ENCODE results near the gene ALOX15.
"Not testable (repeated sequence)": the region's sequence is repeated elsewhere in the genome, so short reads cannot be mapped to it uniquely, and the experiment has no call there.

Gene ALOX15

DNA sequence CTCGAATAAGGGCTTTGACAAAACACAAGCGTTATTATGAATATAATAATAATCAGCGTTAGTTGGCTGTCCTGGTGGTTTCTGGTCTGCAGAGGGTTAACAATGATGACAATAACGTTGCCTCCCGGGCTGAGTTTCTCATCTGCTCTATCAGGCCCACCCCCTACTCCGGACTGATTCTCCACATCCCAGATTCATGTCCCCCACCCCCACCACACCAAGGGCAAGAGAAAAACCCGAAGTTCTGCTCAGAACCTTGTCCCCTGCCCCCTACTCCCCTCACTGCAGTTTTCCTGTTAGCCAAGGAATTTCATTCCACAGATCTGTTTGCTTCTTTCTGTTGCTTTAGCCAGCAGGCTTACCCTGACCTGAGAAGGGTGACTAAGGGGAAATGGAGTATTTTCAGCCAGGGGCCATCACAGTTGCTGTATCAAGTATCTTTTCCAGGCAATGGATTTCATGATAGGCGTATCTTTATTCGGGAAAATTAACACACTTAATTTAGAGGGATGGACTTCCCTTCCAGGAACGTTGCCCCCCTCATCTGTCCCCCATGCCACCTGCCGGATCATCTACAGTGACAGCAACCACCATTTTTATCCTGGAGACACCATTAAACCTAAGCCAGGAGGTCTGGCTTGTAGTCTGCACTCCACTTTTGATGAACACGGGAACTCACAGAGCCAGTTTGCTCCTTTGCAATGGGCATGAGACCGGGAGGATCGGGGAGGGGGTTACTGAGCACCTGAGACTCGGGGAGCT is 23.7 kb downstream of the ALOX15 start:
- no peak for DNase-seq (ENCODE audit: low spot score)

DNA sequence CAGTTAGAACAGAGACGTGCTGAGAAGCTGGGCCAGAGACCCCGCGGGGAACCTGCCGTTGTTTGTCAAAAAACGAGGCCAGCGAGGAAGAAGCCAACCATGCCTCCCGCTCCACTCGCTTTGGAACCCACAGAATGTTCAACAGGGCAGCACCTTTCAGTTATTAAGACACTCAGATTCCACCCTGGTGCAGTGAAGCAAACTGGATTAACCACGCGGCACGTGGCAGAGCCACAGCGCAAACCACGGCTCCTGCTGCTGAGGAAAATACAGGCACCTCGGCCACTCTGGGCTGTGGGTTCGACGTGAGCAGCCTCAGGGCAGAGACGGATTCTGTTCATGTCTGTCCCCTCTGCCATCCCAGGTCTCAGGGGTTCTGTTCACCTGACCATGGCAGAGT is 24.4 kb downstream of the ALOX15 start:
- no peak for DNase-seq (ENCODE audit: low spot score)

DNA sequence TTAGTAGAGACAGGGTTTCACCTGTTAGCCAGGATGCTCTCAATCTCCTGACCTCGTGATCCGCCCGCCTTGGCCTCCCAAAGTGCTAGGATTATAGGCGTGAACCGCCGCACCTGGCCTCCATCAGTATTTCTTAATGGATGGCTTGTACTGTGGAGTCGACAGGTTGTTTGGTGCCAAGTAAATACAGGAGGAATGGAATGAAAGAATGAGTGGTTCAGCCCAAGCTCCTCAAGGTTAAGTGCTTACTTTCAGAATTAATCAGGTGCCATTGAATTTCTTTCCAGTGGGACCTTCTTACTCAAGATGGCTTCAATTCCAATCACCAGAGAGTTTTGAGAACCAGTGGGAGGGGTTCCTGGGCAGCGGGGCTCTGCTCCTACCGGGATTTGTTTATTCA is 25.0 kb downstream of the ALOX15 start:
- DNase-seq (ENCODE audit: low spot score) = no peak

GRCh38 chr17:4610656-4611055 is 30.8 kb downstream of the ALOX15 start:
- no peak for DNase-seq (ENCODE audit: low spot score)

GRCh38 chr17:4610162-4610561 is 31.3 kb downstream of the ALOX15 start:
- no peak for DNase-seq (ENCODE audit: low spot score)

DNA sequence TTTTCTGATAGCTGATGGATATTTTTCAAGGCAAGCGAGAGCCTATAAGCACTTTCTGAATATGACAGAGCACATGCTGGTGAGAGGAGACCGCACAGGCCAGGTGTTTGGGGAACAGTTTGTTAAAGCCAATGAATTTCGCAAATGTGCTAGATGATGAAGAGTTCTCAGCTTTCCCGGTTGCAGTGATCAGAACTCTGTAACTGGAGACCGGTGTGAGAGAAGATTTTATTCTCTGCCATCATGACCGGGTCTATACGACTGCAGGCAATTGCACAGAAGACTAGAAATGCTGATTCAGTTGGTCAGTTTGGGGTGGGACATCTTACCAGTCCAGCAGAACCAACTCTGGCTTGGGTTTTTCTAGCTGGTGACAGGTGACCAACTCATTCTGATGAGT is 31.7 kb downstream of the ALOX15 start:
- no peak for DNase-seq (ENCODE audit: low spot score)

DNA sequence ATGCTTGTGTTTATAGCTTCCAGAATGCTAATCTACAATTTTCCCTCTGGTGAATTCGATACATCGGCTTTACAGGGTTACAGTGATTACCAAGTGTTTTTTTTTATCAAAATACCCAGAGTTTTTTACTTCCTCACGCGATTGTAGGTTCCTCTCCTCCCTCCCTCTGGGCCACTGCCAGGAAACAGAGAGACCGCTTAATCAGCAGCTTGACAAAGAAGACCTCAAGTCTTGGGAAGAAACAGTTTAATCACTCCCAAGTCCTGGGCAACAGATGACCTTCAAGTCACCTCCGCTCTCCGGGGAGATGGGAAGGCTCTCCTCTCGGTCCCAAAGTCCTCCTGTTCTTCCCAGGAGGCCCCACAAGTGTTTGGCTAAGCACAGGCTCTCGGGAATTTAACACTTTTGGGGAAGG is 33.7 kb downstream of the ALOX15 start:
- DNase-seq (ENCODE audit: low spot score) = peak; percentile 15

- no peak for DNase-seq (ENCODE audit: low spot score)
Observed at GRCh38 chr17:4607261-4607741, 34.2 kb downstream of the ALOX15 start.

- no peak for DNase-seq (ENCODE audit: low spot score)
Observed at GRCh38 chr17:4605826-4606225, 35.7 kb downstream of the ALOX15 start.

DNA sequence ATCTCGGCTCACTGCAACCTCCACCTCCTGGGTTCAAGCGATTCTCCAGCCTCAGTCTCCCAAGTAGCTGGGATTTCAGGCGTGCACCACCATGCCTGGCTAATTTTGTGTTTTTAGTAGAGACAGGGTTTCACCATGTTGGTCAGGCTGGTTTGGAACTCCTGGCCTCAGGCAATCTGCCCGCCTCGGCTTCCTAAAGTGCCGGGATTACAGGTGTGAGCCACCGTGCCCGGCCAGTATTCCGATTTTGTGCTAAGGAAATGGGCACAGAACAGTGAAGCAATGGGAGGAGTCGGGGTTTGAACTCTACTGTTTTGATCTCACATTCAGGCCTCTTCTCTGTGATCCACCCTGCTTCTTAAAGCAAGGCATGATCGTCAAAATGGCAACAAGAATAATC is 36.7 kb downstream of the ALOX15 start:
- not testable (repeated sequence) for DNase-seq (ENCODE audit: low spot score)

DNA sequence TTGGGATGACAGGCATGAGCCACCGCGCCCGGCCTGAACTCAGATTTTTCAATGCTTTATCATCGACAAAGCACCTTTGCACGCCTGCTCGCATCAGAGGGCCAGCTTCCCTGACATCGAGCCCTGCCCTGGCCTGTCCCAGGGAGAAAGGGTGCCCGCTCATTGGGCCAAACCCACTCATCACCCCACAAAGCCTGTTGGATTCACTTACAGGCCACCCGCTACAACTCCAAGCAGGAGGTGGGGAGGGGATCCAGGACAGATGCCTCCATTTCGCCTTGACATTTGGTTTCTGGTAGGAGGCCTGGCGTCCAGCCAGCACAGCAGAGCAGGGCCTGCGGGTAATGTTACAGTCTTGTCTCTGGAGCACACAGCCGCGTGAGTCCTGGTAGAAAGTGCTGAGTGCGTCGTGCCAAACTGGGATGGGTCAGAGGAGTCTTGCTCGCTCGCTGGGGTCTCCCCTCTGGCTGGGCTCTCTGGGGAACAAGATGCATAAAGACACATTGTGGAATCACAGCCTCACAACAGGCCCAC is 37.3 kb downstream of the ALOX15 start:
- no peak for DNase-seq (ENCODE audit: low spot score)

DNA sequence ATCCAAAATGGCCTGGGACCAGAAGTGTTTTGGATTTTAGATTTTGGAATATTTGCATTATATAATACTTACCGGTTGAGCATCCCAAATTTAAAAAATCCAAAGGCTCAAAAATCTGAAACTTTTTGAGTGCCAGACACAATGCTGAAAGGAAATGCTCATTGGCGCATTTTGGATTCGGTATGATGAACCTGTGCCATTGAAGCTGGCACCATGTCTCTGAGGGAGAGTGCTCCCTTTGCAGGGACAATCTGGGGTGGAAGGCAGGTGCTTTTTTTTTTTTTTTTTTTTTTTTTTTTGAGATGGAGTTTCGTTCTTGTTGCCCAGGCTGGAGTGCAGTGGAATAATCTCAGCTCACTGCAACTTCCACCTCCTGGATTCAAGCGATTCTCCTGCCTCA is 39.4 kb downstream of the ALOX15 start:
- DNase-seq (ENCODE audit: low spot score) = no peak

DNA sequence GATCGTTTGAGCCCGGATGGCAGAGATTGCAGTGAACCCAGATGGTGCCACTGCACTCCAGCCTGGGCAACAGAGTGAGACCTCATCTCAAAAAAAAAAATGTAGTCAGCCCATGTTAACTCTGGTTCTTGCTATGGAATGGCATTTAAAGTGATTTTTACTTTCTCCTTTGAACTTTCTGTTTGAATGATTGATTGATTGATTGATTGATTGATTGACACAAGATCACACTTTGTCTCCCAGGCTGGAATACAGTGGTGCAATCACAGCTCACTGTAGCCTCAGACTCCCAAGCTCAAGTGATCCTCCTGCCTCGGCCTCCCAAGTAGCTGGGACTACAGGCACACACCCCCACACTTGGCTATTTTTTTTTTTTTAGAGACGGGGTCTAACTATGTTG is 40.2 kb downstream of the ALOX15 start:
- no peak for DNase-seq (ENCODE audit: low spot score)

DNA sequence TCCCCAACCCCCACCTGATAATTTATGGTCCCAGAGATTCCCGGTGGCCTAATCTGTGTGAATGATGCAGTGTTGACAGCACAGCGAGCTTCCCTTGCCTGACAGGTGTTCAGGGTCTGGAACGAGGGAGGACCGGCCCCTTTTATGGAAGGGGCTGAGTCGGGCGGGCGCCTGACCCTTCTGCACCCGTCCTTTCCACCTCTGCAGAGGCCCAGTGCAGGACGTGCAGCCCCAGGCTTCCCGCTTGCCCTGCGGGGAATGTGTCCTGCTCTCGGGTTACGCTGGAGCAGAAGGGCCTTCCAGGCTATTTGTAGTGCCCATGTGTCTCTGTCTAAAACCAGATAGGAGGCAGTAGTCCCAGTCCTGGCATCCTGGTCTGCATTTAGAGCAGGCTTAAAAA is 40.9 kb downstream of the ALOX15 start:
- no peak for DNase-seq (ENCODE audit: low spot score)

GRCh38 chr17:4599505-4600281 is 41.8 kb downstream of the ALOX15 start:
- no peak for DNase-seq (ENCODE audit: low spot score)

DNA sequence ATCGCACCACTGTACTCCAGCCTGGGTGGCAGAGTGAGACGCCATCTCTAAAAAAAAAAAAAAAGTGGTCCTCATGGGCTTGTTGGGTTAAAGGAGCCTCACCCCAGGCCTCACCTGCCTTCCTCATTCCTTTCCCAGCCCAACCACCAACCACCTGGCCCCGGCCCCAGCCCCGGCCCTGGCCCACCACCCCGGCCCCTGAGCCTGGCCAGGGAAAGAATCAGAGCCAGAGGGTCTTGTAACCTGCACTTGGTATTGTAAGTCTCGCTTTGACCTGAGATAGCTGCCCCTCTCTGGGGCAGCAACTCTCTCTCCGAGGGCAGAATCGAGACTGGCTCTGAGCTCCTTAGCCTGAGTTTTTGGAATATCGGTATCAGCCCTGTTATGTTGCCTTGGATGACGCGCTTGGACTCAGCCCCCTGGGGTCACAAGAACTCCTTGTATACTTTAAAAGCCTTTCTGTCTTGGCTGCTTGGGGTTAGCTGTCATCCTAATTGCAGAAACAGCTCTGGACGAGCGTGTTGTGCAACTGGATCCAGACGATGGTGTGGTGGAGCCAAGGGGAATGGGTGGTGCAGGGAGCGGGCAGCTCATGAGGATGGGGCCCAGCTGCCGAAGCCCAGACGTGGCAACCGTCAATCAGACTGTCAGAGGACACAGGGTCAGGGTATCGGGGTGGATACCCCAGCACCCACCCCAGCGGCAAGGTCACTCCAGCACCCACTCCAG is 42.5 kb downstream of the ALOX15 start:
- no peak for DNase-seq (ENCODE audit: low spot score)

- DNase-seq (ENCODE audit: low spot score) = no peak
Observed at GRCh38 chr17:4597975-4598374, 43.5 kb downstream of the ALOX15 start.

DNA sequence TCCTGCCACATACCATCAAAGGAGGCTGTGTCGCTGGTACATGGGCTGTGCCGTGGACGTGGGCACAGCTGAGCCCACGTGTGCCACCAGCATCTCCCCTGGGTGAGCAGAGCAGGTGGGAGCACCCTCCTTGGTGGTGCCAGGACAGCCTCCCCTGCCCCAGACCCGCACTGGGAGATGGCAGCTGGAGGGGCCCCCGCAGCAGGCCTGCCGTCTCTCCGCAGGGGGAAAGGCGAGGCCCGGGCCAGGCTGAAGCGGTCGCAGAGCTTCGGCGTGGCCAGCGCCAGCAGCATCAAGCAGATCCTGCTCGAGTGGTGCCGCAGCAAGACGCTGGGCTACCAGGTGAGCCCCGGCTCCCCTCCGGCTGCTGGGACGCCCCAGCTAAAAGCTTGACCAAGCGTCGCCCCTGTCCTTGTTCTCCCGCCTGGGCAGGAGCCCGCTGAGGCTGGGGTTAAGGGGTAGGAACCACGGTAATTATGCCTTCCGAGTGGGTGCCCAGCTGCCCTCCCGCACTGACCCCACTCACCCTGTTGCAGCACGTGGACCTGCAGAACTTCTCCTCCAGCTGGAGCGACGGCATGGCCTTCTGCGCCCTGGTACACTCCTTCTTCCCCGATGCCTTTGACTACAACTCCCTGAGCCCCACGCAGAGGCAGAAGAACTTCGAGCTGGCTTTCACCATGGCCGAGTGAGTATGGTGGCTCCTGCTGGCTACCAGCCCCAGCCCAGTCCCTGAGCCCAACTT is 44.7 kb downstream of the ALOX15 start:
- DNase-seq (ENCODE audit: low spot score) = no peak

DNA sequence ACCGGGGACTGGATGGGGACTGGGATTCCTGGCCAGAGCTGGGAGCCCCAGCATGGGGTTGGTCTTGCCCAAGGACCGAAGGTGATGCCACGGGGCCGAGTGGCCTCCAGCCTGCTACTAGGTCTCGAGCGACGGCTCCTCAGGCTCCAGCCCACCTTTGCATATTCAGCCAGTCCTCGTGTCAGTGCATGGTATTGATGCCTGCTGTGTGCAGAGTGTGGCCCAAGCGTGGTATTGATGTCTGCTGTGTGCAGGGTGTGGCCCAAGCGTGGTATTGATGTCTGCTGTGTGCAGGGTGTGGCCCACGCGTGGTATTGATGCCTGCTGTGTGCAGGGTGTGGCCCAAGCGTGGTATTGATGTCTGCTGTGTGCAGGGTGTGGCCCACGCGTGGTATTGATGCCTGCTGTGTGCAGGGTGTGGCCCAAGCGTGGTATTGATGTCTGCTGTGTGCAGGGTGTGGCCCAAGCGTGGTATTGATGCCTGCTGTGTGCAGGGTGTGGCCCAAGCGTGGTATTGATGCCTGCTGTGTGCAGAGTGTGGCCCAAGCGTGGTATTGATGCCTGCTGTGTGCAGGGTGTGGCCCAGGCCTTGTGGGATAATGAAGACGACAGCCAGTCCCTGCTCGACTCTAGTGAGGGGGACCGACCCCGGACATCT is 45.7 kb downstream of the ALOX15 start:
- not testable (repeated sequence) for DNase-seq (ENCODE audit: low spot score)

- peak; percentile 55 for DNase-seq (ENCODE audit: low spot score)
Observed at GRCh38 chr17:4594931-4595684, 46.4 kb downstream of the ALOX15 start.
